ENCODE data around the gene STMN1.

STMN1 gene

DNA sequence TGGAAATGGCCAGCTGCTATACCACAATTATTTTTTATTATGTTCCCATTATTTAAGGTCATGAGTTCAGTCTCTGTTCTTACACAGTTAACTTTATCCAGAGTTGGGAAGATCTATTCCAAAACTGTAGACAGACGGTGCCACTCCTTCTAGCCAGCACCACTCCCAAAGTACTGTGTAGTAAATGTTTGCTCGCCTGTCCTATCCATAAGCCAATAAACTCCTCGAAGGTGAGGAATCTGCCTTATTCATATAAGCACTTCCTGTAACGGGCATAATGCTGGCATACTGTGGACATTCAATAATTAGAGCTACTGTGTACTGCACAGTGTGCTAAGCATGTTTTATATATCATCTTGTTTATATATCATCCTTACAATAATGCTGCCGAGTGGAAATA, 26.1 kb upstream of the STMN1 start:
- FAIRE-seq (no peak), DNase-seq (ENCODE audit: insufficient read length) (no peak)
- TF ChIP-seq POLR2A (IDR thresholded peaks at IDR 0.05; ENCODE audit: low read depth, low read length) (no peak), POLR2AphosphoS5 (IDR thresholded peaks at IDR 0.05; ENCODE audit: low read depth, low read length) (no peak)

DNA sequence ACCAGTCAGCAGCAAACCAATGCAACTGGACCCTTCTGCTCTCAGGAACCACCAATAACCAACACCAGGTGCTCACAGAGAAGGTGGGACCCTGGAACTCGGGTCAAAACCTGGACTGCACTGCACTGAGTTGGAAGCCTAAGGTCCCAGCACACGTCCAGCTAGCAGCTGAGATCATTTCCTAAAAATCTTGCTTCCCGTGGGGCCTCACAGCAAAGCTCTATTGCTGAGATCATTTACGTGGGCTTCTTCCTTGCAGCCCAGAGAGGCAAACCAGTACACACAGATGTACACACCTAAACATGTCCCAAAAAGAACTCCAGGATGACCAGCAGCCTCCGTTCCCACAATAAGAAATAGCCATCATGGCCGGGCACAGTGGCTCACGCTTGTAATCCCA, 22.8 kb upstream of the STMN1 start:
- TF ChIP-seq POLR2A (IDR thresholded peaks at IDR 0.05; ENCODE audit: low read depth, low read length) (no peak), POLR2AphosphoS5 (IDR thresholded peaks at IDR 0.05; ENCODE audit: low read depth, low read length) (no peak), TAF1 (IDR thresholded peaks at IDR 0.05; ENCODE audit: borderline replicate concordance, low read depth, low read length) (no peak)
- FAIRE-seq, result no peak
- DNase-seq (ENCODE audit: insufficient read length), result no peak

DNA sequence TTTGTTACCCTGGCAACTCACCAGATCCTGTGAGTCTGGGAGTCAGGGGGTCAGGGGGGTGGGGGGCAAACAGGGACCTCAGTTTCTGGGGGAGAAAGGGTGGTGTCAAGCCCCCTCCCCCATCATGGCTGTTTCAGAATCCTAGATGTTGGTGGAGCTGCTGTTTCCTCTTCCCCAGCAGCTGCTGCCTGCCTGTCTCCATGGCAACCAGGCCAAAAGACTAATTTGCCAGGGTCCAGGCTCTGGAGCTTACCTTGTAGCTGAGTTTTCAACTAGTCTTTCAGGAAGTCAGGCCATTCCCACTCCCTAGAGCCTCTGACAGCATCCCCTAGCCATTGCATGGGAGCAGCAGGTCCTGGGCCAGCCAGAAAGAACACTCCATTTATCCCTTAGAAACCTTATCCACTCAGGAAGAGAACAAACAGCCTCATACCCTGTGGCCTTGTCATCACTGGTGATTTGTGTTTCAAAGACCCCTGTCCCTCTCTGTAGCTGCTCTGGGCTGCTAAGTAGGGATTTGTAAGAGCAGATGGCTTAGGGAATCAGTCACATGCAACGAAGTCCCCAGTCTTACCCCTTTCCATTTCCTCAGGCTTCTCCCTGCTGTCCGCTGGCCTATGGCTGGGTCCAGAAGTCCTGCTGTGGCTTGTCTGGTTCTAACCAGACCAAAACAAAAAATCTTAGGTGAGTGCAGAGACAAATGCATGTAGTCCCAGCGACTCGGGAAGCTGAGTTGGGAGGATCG, 21.5 kb upstream of the STMN1 start:
- no peak for TF ChIP-seq POLR2AphosphoS5 (IDR thresholded peaks at IDR 0.05; ENCODE audit: low read depth, low read length)
- TF ChIP-seq POLR2A (IDR thresholded peaks at IDR 0.05; ENCODE audit: low read depth, low read length), result no peak
- no peak for TF ChIP-seq TAF1 (IDR thresholded peaks at IDR 0.05; ENCODE audit: borderline replicate concordance, low read depth, low read length)
- DNase-seq (ENCODE audit: insufficient read length) (no peak), FAIRE-seq (no peak)

DNA sequence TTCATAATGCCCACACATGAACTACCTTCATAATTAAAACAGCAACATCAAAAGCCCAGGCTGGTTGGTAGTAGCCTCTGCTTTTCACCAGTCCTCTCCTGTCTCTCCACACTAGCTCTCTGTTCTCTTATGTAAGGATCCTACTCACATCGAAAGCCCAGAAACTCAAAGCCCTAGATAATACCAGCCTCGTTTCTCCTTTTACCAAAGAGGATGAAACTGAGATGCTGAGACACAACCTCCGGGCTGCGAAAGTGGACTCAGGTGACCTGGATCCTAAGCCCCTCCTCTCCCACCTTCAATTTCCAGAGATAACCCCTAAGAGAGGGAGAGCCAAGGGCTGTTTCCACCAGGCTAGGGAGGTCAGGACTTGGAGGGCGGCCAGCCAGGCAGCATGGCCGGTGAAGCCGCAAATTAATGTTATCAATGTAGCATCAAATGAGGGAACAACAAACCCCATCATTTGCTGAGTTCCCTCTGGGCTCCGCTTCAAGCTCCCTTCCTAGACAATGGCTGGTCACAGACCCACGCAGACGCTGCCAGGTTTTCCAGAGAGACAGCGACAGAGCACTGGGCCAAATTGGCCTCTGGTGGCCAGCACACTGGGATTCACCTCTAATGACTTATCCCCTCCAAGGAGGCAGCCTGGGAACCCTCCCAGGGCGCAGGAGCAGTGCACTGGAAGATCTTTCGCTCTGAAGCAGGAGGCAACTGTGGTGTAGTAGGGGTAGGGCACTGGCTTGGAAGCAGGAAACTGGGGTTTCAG, 20.7 kb upstream of the STMN1 start:
- no peak for DNase-seq (ENCODE audit: insufficient read length)
- FAIRE-seq, result no peak
- TF ChIP-seq POLR2A (IDR thresholded peaks at IDR 0.05; ENCODE audit: low read depth, low read length), result no peak
- no peak for TF ChIP-seq TAF1 (IDR thresholded peaks at IDR 0.05; ENCODE audit: borderline replicate concordance, low read depth, low read length)
- TF ChIP-seq POLR2AphosphoS5 (IDR thresholded peaks at IDR 0.05; ENCODE audit: low read depth, low read length), result no peak

- no peak for FAIRE-seq
- no peak for TF ChIP-seq POLR2AphosphoS5 (IDR thresholded peaks at IDR 0.05; ENCODE audit: low read depth, low read length)
- DNase-seq (ENCODE audit: insufficient read length), result no peak
Observed at GRCh38 chr1:25924454-25924853, 18.2 kb upstream of the STMN1 start.

- no peak for DNase-seq (ENCODE audit: insufficient read length)
- peak; percentile 68 for FAIRE-seq
- TF ChIP-seq POLR2A (IDR thresholded peaks at IDR 0.05; ENCODE audit: low read depth, low read length), result no peak
- TF ChIP-seq TAF1 (IDR thresholded peaks at IDR 0.05; ENCODE audit: borderline replicate concordance, low read depth, low read length), result no peak
- TF ChIP-seq POLR2AphosphoS5 (IDR thresholded peaks at IDR 0.05; ENCODE audit: low read depth, low read length), result no peak
Observed at GRCh38 chr1:25922971-25923552, 16.8 kb upstream of the STMN1 start.

DNA sequence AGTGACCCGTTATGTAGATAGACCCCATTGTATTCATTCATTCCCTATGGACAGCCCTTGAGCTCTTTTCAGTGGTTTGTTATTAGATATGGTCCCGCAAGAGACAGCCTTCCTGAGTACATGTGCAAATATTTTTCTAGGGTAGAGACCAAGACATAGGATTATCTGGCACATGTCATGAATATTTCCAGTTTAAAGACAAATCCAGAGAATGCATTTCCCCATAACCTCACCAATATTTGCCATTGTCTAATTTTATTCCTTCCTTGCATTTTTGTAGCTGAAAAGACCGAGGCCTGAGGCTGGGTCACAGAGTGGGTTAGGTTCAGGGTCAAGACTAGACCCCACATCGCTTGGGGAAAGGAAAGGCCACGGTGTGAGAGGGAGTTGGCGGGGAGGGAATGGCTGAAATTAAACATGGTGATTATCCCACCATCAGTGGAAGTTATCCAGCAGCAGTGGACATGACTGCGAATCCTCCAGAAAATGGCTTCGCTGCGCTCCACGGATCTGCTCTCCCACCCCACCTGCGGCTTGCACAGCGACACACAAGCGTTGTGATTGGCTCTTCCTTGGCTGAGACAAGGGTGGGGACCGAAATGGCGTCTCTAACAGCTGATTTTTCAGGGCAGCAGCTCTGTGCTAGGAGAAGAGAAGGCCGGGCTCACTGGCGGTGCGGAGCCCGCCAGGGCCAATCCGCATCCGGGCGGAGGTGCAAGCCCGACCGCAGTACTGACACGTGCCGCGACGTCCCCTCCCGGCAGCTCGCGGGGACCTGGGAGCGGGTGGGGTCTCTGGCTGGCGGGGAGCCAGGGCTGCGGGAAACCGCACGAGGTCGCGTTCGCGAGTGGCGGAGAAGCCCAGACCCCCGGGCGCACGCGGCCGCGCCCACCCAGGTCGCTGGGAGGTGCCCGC, 16.1 kb upstream of the STMN1 start:
- no peak for TF ChIP-seq POLR2A (IDR thresholded peaks at IDR 0.05; ENCODE audit: low read depth, low read length)
- no peak for TF ChIP-seq POLR2AphosphoS5 (IDR thresholded peaks at IDR 0.05; ENCODE audit: low read depth, low read length)
- TF ChIP-seq TAF1 (IDR thresholded peaks at IDR 0.05; ENCODE audit: borderline replicate concordance, low read depth, low read length), result no peak
- DNase-seq (ENCODE audit: insufficient read length) (no peak), FAIRE-seq (no peak)

DNA sequence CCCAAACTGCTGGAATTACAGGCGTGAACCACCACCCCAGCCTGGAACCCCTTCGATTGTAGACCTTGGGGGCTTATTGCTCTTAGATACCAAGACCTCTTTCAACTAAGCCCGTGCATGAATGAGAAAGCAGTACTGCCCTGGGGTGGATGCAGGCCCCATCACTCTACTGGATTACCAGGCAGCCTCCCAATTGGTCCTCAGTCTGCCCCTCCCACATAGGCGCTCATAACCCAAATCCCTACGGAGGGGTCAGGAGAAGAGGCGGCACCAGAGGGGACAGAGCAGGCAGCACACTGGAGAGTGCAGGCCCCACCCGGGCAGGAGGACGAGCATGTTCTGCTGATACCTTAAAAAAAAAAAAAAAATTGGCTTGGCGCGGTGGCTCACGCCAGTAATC, 12.4 kb upstream of the STMN1 start:
- TF ChIP-seq TAF1 (IDR thresholded peaks at IDR 0.05; ENCODE audit: borderline replicate concordance, low read depth, low read length) (no peak), POLR2A (IDR thresholded peaks at IDR 0.05; ENCODE audit: low read depth, low read length) (no peak), POLR2AphosphoS5 (IDR thresholded peaks at IDR 0.05; ENCODE audit: low read depth, low read length) (no peak)
- DNase-seq (ENCODE audit: insufficient read length) (no peak), FAIRE-seq (no peak)

DNA sequence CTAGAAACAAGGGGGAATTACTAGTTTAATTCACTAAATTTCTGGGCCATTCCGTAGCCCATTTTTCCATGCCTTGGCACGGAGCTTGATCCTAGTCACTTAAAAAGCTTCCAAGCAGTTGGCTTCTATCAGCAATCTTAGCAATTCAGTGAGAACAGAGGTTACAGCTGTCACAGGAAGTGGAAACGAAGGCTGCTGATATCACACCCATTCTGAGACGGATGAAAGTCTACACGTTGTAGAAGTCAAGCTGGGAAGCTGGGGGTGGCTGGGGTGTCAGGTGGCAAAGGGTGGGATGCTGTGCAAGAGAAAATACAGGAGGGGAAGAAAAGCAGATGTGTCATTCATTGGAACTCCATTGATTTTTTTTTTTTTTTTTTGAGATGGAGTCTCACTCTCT, 11.8 kb upstream of the STMN1 start:
- FAIRE-seq, result no peak
- DNase-seq (ENCODE audit: insufficient read length), result no peak
- no peak for TF ChIP-seq POLR2A (IDR thresholded peaks at IDR 0.05; ENCODE audit: low read depth, low read length)
- no peak for TF ChIP-seq POLR2AphosphoS5 (IDR thresholded peaks at IDR 0.05; ENCODE audit: low read depth, low read length)
- TF ChIP-seq TAF1 (IDR thresholded peaks at IDR 0.05; ENCODE audit: borderline replicate concordance, low read depth, low read length), result no peak

- no peak for TF ChIP-seq POLR2A (IDR thresholded peaks at IDR 0.05; ENCODE audit: low read depth, low read length)
- no peak for TF ChIP-seq TAF1 (IDR thresholded peaks at IDR 0.05; ENCODE audit: borderline replicate concordance, low read depth, low read length)
- no peak for TF ChIP-seq POLR2AphosphoS5 (IDR thresholded peaks at IDR 0.05; ENCODE audit: low read depth, low read length)
- DNase-seq (ENCODE audit: insufficient read length) (no peak), FAIRE-seq (no peak)
Observed at GRCh38 chr1:25916460-25916859, 10.2 kb upstream of the STMN1 start.

Data from GM12892 (cell line).